GM19452 (cell line): Measurements from ENCODE around the gene CNNM4.
A peak's percentile ranks its signal among the peaks of the same experiment; 100 is the strongest.

ENCODE experiments used
- ATAC-seq: cut with Tn5 transposase; IDR thresholded peaks from one replicate; pipeline ENCODE4 v1.9.1; 2021; ENCODE audit not compliant: unreplicated experiment

CNNM4 gene

DNA sequence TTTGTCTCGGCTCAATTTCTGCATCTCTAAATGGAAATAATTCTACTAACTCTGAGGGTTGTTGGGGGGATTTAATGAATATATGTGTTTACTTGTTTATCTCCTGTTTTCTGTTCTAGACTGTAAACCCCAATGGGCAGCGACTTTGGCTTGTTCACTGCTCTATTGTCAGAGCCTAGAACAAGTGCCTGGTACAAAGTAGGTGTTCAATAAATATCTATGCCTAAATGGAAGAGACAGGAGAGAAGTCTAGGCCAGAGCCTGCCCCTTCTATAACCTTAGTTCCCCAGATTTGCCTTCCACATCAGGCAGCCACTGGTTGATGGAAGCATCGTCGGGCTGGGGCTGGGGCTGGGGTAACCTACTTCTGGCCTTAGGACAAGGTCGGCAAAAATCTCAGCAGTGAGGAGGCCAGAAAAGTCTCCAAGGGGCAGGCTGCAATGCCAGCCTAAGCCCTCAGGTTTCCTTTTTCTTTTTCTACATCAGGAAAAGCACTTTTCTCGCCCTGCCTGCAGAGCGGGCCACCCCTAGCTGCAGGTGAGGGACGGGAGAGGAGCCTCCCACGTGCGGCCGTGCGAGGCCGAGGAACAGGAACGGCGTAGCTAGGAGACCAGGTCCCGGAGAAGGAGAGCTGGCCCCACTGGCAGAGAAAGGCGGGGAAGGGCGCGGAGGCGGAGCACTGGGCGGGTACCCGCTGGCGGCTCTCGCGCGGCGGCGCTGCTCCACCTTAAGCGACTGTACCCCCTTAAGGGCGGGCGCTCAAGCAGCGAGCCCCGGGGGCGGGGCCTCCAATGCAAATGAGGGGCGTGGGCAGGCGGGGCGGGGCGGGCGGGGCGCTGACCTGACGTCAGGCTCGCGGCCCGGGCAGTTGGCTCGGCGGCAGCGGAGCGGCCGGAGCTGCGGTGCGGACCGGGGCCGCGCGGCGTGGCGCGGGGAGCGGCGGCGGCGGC is at the start of gene CNNM4:
TSS of gene CNNM4 (plus strand) at position 867 of the 950 bp plus-strand sequence. CDS start 98 bp downstream, outside the sequence.
- peak; percentile 86 for ATAC-seq

DNA sequence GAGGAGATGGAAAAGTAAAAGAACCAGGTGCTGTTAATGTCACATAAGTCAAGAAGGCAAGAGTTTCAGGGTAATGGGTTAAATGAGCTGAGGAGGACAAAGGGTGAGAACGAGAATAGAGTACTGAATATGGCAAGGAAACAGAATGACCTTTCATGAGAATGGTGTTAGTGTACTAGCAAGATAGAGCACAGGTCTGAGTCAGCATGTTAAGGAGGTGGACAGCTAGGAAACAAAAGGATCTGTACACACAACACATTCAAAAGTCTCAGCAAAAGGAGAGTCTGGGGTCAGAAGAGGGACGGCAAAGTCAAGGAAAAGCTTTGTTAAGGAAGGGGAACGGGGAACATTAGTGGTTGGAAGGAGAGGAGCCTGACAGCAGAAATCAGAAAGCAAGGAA is 49.7 kb upstream of the CNNM4 start:
- no peak for ATAC-seq

GRCh38 chr2:96715658-96716057 is 45.0 kb upstream of the CNNM4 start:
- no peak for ATAC-seq

GRCh38 chr2:96716388-96716787 is 44.3 kb upstream of the CNNM4 start:
- ATAC-seq, result no peak

DNA sequence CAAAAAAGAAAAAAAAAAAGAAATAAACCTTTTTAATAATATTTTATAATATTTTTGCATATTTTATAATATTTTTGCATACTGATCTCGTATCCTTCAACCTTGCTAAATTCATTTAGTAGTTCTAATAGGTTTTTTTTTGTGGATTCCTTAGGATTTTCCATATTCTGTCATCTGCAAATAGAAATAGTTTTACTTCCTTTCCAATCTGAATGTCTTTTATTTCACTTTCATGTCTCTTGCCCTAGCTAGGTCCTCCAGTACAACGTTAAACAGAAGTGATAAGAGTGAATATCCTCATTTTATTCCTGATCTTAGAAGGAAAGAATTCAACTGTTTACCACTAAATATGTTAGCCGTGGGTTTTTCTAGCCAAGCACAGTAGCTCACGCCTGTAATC is 34.6 kb upstream of the CNNM4 start:
- no peak for ATAC-seq

DNA sequence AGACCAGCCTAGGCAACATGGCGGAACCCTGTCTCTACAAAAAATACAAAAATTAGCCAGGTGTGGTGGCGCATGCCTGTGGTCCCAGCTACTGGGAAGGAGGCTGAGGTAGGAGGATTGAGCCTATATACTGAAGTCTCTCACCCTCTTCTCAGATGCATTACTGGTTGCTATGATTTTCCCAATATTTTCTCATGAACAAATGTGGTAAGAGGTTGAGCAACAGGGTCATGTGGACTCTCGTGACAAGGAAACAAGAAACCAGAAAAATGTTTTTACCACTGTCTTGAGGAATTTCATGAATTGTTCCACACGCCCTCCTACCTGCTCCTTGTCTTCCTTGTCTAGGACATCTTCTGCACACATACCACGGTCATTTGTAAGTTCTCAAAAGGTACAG is 33.3 kb upstream of the CNNM4 start:
- ATAC-seq, result no peak

DNA sequence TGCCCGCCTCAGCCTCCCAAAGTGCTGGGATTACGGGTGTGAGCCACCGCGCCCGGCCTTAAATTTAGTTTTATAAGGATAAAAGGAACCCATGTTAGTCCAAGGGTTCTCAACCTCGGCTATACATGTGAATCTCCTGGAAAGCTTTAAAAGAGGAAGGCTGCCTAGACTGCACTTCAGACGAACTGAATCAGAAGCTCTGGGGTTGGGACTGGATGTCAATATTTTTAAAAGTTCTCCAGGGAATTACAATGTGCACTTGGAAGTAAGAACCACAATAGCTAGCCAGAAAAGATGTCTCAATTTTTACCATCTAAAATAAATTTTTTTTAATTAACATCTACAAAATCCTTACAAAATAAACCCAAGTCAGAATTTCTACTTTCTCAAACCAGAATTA is 31.0 kb upstream of the CNNM4 start:
- no peak for ATAC-seq

DNA sequence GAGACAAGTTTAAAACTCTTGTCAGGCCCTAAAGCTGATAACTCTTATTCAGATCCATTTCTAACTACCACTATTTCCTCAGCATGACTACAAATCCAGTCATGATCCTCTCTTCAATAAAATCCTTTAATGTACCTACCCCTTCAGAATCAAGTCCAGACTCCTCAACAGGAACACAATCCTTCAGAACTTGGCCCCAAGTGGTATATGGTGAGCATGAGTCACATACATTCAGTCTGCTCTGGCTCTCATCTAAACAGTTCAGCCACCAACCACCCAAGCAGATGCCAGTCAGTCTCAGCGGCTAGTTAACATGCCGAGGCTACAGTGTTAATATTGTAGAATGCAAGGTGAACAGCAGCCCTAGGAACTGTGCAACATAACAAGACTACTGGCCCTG is 30.5 kb upstream of the CNNM4 start:
- no peak for ATAC-seq

DNA sequence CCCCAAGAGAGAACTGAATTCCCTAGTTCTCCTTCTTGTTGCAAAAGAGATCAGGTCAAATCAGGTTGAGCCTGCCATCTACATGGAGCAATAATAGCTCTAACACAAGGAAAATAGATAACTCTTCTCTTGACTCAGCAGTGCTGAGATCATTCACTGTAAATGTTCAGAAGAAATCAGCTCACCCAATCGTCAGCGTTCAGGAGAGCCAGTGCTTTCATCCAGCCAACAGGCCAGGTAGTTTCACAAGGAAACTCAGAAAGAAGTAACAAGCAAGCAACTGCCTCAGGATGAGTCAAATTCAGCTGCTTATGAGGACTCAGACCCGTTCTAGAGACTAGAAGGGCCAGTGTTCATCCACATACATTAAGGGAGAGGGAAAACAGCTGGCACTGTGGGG is 26.8 kb upstream of the CNNM4 start:
- no peak for ATAC-seq

- ATAC-seq, result no peak
Measured at GRCh38 chr2:96734880-96735583, 25.7 kb upstream of the CNNM4 start.

GRCh38 chr2:96737251-96737650 is 23.5 kb upstream of the CNNM4 start:
- ATAC-seq, result no peak

GRCh38 chr2:96737831-96738230 is 22.9 kb upstream of the CNNM4 start:
- no peak for ATAC-seq

- no peak for ATAC-seq
Measured at GRCh38 chr2:96739076-96739632, 21.5 kb upstream of the CNNM4 start.

DNA sequence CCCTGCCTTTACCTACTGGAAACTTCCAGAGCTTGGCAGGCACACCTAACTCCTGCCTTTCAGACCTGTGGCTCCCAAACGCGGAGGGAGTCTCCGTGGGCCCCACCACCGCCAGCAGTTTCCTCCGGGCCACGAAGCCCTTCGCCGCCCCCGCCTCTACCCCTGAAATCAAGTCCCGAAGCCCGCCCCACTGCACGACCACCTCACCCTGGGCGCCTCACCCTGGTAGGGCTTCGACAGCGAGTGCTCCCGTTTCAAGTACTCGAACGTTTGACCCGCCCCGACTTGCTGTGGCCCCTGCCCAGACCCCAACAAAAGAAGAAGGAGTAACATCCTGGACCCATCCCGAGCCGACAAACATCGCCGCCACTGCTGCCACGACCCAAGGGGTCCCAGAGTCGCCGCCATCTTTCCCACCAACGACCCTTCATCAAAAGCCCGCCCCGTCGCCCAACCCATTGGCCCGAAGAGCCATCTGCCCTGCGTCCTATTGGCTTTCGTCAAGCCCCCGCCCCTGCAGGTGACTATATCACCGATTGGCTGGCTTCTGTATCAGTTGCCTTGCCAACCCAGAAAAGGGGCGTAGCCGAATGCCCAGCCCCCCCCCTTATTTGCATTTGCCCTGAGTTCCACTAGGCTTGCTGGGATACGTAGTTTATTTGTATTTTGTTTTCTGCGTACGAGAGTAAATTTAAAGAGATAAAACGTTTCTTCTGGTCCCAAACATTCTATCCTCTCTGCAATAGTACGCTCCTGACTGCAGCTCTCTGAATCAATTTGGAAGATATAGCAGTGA is 20.9 kb upstream of the CNNM4 start, which contains the start of gene LMAN2L:
TSS of gene LMAN2L (minus strand) at position 432 of the 796 bp plus-strand sequence. CDS start at position 408, 24 bp downstream.
- peak; percentile 98 for ATAC-seq

- no peak for ATAC-seq
Measured at GRCh38 chr2:96747061-96747617, 13.6 kb upstream of the CNNM4 start.

- ATAC-seq, result no peak
Measured at GRCh38 chr2:96751800-96752199, 8.9 kb upstream of the CNNM4 start.

DNA sequence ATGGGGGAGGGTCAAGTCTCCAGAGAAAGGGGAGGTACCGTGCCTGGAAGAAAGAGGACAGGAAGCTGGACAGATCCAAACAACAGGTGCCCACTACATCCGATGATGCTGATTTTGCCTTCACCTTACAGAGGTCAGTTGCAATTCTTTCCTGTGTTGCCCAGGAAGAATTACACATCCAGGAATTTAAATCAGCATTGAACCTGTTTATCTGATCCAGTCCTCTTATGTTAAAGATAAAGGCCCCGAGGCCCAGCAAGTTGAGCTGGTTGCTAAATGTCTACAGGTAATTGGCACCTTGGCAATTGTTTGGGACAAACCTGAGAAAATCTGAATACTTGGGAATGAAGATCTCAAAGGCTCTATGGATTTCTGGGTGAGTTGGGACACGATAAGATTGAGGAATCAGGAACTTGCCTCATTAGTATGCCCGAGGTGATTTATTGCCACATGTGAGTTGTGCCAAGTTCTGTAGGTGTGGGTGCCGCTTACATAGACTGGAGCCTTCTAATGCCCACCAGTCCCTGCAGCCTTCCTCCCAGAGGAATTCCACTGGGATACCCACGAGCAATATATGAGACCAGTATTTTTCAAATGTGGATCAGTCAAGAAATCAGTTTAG is 6.9 kb upstream of the CNNM4 start:
- ATAC-seq, result no peak

GRCh38 chr2:96754317-96754716 is 6.4 kb upstream of the CNNM4 start:
- no peak for ATAC-seq

DNA sequence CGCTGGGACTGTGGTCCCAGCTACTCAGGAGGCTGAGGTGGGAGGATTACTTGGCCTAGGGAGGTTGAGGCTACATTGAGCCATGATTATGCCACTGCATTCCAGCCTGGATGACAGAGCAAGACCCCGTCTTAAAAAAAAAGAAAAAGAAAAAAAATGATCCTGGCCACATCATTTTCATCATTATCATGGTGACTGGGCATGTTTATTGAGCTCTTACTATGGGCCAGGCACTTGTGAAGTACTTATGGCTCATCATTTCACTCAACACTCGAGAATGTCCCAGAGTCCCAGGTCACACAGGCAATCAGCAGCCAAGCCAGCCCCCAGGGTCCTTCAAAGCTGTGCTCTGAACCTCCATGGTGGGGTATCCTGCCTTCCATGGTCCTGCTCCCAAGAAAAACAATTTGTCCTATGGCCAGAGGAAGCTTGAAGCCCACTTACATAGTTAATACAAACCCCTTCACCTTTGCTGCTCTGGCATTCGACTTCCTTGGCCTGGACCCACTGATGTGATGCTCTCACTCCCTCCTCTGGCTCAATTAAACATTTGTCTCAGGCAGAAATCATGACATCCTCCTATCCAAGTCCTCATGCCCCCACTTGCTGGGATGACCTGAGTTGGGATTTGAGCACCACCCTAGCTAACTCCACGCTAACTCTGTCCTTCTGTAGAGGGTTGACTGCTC is 3.8 kb upstream of the CNNM4 start:
- no peak for ATAC-seq

DNA sequence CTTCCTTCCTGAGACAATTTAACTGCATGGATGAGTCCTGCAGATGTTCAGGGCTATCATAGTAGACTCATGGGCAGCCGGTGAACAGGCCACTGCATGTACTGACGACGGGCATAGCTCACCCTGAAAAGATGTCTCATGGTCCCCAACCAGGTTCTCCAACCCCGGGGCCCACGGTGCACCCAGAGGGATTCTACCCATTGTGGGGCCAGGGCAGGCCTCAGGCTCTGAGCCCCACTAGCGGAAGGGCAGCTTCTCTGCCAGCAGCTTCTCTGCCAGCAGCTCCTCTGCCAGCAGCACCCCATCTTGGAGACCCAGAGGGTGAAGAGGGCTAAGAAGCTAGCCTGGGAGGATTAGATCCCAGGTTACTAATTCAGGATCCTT is 3.2 kb upstream of the CNNM4 start:
- ATAC-seq, result no peak
